HG02938 (cell line): ENCODE data around the gene PAPSS1.

Experiments
- ATAC-seq: cut with Tn5 transposase; IDR thresholded peaks from one replicate; pipeline ENCODE4 v1.9.1; 2021; ENCODE audit warnings: mild to moderate bottlenecking, moderate library complexity; ENCODE audit not compliant: unreplicated experiment

PAPSS1 gene

DNA sequence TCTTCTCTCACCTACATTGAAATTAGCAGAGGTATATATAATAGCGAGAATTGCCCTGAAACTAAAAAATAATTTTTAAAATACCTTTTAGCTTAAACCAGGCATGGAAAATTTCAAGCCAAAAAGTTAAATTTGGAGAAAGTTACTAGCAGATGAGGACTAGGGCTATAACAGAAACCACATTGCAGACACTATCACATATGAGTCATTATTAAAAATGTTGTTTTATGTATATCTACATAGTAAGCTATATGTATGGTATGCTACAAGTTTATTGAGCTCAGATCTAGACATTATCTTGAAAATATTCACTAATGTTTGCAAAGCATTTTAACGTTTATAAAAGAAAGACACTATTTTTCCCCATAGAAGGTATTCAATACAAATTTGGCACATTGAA is 147.8 kb downstream of the PAPSS1 start:
- no peak for ATAC-seq

DNA sequence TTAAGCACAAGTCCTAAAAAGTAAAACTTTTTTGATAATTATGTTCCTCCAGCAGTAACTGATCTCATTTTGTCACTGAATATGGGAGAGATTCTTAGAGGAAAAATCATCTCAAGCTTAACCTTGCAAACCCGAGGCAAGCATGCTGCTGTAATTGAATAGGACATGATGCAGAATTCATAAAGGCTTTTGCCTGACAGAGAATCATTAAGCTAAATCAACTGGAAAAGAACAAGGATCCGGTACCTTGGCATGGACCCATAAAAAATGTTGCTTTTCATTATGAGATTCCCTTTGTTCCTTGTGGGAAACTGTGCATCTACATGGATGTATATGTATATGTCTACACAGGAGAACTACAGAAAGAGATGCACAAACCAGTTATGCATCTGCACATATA is 149.1 kb downstream of the PAPSS1 start:
- no peak for ATAC-seq

DNA sequence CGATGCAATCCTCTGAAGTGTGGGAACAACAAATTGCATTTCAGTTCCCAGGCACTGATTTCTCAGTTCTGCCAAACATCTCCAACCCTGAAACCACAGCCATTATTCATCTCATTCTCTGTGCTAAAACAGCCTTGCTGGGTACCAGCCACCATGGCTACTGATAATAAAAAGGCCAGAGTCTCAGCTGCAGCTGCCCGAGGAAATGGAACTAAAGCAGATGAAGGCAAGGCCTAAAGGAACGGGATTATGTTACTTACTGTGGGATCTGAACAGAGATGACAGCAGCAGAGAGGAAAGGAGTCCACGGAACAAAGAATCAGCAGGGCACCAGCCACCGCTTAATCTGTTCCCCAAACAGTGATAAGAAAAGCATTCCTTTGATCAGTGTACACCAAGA is 155.7 kb downstream of the PAPSS1 start:
- no peak for ATAC-seq
